ENCODE data around the gene IFNA5. TPM values are rescaled to one million over a fixed set of nuclear protein-coding genes. Genes with fewer than 3 reads are reported as not detected.
A peak's percentile ranks its signal among the peaks of the same experiment; 100 is the strongest.

IFNA5 gene
- polyA plus RNA-seq, 2 of the 4 experiments (the other 2 are of a cell fraction) = not detected

- no peaks in the 10 kb centered on the region for H3K9me3 ChIP-seq
- ChIA-PET POLR2A (interaction anchor here (1.1 kb wide), 1 partner anchor 11 kb away, joined by 5 read pairs; the partner anchor contains the start of gene KLHL9), CTCF (interaction anchor here (0.9 to 1.8 kb wide), 7 partner anchors 11 to 1146 kb away, joined by 3 to 14 read pairs (median 6); partner anchors contain the start of gene KLHL9)
- TF ChIP-seq SREBF2 (IDR thresholded peaks at IDR 0.05) (no peak), CBX2 (IDR thresholded peaks at IDR 0.05; ENCODE audit: borderline replicate concordance, low read depth) (no peak), FOSL2 (IDR thresholded peaks at IDR 0.05) (no peak), FOSL2 (CRISPR knock-in tag; IDR thresholded peaks at IDR 0.05) (no peak), FOXS1 (CRISPR knock-in tag; IDR thresholded peaks at IDR 0.05) (no peak), CTCF (IDR thresholded peaks at IDR 0.05) (no peak), MAFK (IDR thresholded peaks at IDR 0.05; ENCODE audit: partially characterized antibody) (no peak), FOSB (CRISPR knock-in tag; IDR thresholded peaks at IDR 0.05) (no peak), HES2 (IDR thresholded peaks at IDR 0.05) (no peak), ATOH8 (CRISPR knock-in tag; IDR thresholded peaks at IDR 0.05; ENCODE audit: low read depth) (no peak), HMGXB4 (CRISPR knock-in tag; IDR thresholded peaks at IDR 0.05; ENCODE audit: borderline replicate concordance) (no peak)
- no peak overlapping the region for H3K4me3 ChIP-seq
- H3K27ac ChIP-seq = no peak overlapping the region
- 96% methylated on average over 4 of the region's 4 CpGs for WGBS (ENCODE audit: missing lambda C conversion rate)
- no peak overlapping the region for H3K4me2 ChIP-seq
- peaks cover 6% of the 10 kb centered on the region; the same call in 1 of the 3 replicates for H3K4me1 ChIP-seq
- no peak for DNase-seq (ENCODE audit: low read depth in 1 of 2, low spot score in 1 of 2)
- peak; percentile 56 for FAIRE-seq
- ATAC-seq = no peak
Observed at GRCh38 chr9:21324047-21324446, 18.9 kb upstream of the IFNA5 start.

GRCh38 chr9:21322911-21323461, 17.9 kb upstream of the IFNA5 start:
- Histone ChIP-seq H3K4me3 (no peak overlapping the region), H3K9me3 (no peaks in the 10 kb centered on the region), H3K4me2 (no peak overlapping the region), H3K27ac (no peak overlapping the region), H3K4me1 (peaks cover 6% of the 10 kb centered on the region; the same call in 1 of the 3 replicates)
- FAIRE-seq = no peak
- TF ChIP-seq ZC3H11A (IDR thresholded peaks at IDR 0.05) = no peak
- TF ChIP-seq ATOH8 (CRISPR knock-in tag; IDR thresholded peaks at IDR 0.05; ENCODE audit: low read depth) = no peak
- TF ChIP-seq FOSL2 (IDR thresholded peaks at IDR 0.05) = no peak
- 0 out of 2 replicates have a peak, but pooled peaks have one; percentile 4 for TF ChIP-seq FOSL2 (CRISPR knock-in tag; IDR thresholded peaks at IDR 0.05)
- no peak for DNase-seq (ENCODE audit: low read depth in 1 of 2, low spot score in 1 of 2)
- ChIA-PET POLR2A (no interaction called here), CTCF (interaction anchor here (1.3 to 2.3 kb wide), 7 partner anchors 12 to 466 kb away, joined by 5 to 14 read pairs (median 7); partner anchors contain the start of gene KLHL9)
- 92% methylated on average over 5 of the region's 5 CpGs for WGBS (ENCODE audit: missing lambda C conversion rate)
- no peak for ATAC-seq

- ATAC-seq (no peak), FAIRE-seq (peak; percentile 81), DNase-seq (ENCODE audit: low read depth in 1 of 2, low spot score in 1 of 2) (no peak)
- H3K4me3 ChIP-seq = no peak overlapping the region
- no peaks in the 10 kb centered on the region for H3K4me1 ChIP-seq
- WGBS (ENCODE audit: missing lambda C conversion rate) = 86% methylated on average over 2 of the region's 2 CpGs
- no peak overlapping the region for H3K27ac ChIP-seq
- ChIA-PET CTCF (interaction anchor here (1.0 to 5.9 kb wide), 6 partner anchors 9 to 470 kb away, joined by 3 to 38 read pairs (median 6); no protein-coding TSS in a partner anchor), POLR2A (no interaction called here)
- H3K4me2 ChIP-seq = no peak overlapping the region
- H3K9me3 ChIP-seq = no peaks in the 10 kb centered on the region
- TF ChIP-seq JUN (IDR thresholded peaks at IDR 0.05) (no peak), RFX5 (IDR thresholded peaks at IDR 0.05) (no peak), CHD2 (IDR thresholded peaks at IDR 0.05; ENCODE audit: low read length, partially characterized antibody) (no peak), MAFK (IDR thresholded peaks at IDR 0.05; ENCODE audit: partially characterized antibody) (no peak), PBX3 (IDR thresholded peaks at IDR 0.05) (no peak), MYC (IDR thresholded peaks at IDR 0.05; ENCODE audit: borderline replicate concordance, low read length) (no peak), USF2 (IDR thresholded peaks at IDR 0.05) (no peak), NPAS2 (CRISPR knock-in tag; IDR thresholded peaks at IDR 0.05; ENCODE audit: borderline replicate concordance) (no peak), ELK1 (IDR thresholded peaks at IDR 0.05; ENCODE audit: low read depth, low read length) (no peak), HOXB13 (CRISPR knock-in tag; IDR thresholded peaks at IDR 0.05; ENCODE audit: low read depth) (no peak), TFCP2L1 (CRISPR knock-in tag; IDR thresholded peaks at IDR 0.05) (no peak), CHD4 (IDR thresholded peaks at IDR 0.05; ENCODE audit: borderline replicate concordance) (no peak), HEYL (CRISPR knock-in tag; IDR thresholded peaks at IDR 0.05) (no peak)
Observed at GRCh38 chr9:21320465-21320864, 15.4 kb upstream of the IFNA5 start.

Measured in A549 (cell line).